ENCODE results near the gene LY6G6C.

LY6G6C gene

DNA sequence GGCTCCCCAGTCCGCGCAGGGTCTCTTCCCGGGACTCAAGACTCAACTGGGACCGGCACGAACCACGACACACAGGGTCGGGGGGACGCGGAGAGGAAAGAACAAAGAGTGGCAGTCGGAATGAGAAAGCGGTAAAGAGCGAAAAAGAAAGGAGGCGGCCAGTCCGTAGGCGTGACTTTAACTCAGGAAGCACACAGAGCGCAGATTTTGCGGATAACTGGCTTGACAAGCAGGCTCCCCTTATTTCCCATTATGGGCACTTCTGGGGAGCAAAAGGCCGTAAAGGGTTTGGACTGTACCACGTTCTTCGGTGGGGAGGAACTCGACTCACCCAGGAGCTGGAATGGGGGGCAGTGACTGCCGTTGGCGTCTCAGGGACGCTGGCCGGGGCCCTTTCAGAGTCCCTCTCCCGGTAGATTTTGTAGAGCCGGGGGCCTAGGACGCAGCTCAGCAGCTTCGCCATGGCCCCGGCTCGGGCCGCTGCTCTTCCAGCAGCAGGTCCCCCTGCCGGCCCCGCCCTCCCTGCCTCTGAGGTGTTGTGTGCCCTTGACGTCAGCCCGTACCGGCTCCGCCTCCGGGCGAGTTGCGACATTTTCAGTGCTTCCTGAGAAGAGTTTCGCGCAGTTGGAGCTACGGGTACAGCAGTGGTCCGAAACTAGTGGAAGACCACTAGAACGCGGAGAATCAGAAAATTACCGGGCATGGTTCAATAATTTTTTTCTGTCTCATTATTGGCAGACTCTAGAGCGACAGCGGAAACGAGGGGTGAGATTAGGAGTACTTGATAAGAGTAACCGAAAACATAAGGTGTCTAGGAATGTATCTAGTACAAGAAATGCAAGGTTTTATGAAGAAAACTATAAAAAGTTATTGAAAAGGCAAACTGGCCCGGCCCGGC, 18.5 kb downstream of the LY6G6C start, which contains the start of gene ABHD16A:
Gene ABHD16A (minus strand): TSS at position 506 of the 898 bp plus-strand sequence. CDS start 43 bp downstream, at position 463.
- TF ChIP-seq, protein P1, sequence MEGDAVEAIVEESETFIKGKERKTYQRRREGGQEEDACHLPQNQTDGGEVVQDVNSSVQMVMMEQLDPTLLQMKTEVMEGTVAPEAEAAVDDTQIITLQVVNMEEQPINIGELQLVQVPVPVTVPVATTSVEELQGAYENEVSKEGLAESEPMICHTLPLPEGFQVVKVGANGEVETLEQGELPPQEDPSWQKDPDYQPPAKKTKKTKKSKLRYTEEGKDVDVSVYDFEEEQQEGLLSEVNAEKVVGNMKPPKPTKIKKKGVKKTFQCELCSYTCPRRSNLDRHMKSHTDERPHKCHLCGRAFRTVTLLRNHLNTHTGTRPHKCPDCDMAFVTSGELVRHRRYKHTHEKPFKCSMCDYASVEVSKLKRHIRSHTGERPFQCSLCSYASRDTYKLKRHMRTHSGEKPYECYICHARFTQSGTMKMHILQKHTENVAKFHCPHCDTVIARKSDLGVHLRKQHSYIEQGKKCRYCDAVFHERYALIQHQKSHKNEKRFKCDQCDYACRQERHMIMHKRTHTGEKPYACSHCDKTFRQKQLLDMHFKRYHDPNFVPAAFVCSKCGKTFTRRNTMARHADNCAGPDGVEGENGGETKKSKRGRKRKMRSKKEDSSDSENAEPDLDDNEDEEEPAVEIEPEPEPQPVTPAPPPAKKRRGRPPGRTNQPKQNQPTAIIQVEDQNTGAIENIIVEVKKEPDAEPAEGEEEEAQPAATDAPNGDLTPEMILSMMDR (IDR thresholded peaks at IDR 0.05), result no peak
- H3K27ac ChIP-seq, result peak within 1 kb of the TSS; percentile 96 to 99
- peak; percentile 99 for DNase-seq (ENCODE audit: low spot score)
- peak within 1 kb of the TSS; percentile 95 for H3K4me3 ChIP-seq

DNA sequence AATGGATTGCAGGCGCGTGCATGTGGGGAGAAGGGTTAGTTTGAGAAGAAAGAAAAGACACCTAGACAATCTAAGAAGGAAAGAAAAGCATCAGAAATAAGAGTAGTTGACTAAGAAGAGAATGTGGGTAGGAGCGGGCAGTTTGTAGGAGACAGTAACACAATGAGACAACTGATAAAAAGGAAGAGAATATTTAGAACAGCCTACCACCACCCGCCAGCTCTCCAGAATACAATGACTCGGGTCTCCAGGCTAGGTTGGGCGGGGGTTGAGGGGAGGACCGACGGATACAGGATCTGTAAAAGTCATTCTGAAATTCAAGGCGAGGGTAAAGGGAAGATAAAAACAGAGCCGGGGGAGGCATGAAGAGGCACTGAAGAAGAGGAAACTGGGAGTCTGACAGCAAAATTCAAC, 19.1 kb downstream of the LY6G6C start:
- Histone ChIP-seq H3K27ac (peak overlapping the region; percentile 96 to 99), H3K4me3 (peak overlapping the region; percentile 95)
- DNase-seq (ENCODE audit: low spot score), result no peak
- TF ChIP-seq, protein P1 (IDR thresholded peaks at IDR 0.05), result no peak

DNA sequence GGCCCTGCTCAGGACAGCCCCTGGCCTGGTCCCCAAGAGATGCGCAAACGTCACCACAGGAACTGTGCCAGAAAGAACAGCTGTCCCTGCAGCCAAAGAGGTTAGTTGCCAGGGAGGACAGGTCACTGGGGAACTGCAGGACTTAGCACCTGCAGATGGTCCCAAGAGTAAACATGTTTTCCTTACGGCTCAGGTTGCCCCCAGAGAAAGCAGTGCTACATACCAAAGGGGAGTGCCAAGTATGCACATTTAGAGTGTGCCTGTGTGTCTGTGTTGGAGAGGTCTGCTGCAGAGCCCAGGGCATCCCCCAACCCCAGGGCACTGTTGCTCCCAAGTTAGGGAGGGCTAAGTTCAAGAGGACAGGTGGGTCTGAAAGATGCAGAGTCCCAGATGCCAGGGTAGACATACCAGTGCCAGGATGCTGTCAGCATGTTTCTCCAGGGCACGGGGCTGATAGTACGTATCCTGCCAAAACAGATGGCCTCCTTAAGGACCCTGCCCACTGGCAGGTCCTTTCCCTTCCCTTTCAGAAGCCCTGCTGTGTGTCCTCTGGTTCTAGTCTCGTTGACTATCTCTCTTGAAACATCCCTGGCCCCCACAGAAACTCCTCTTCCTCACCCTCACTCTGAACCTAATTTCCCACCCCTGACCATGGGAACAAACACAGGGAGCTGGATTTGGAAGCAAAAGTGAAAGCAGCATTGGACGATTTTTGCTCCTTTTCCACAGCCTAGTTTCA, 19.7 kb downstream of the LY6G6C start:
- no peak for DNase-seq (ENCODE audit: low spot score)
- peak overlapping the region; percentile 95 for H3K4me3 ChIP-seq
- TF ChIP-seq, protein P1 (IDR thresholded peaks at IDR 0.05), result no peak
- peak overlapping the region; percentile 24 to 96 for H3K27ac ChIP-seq

DNA sequence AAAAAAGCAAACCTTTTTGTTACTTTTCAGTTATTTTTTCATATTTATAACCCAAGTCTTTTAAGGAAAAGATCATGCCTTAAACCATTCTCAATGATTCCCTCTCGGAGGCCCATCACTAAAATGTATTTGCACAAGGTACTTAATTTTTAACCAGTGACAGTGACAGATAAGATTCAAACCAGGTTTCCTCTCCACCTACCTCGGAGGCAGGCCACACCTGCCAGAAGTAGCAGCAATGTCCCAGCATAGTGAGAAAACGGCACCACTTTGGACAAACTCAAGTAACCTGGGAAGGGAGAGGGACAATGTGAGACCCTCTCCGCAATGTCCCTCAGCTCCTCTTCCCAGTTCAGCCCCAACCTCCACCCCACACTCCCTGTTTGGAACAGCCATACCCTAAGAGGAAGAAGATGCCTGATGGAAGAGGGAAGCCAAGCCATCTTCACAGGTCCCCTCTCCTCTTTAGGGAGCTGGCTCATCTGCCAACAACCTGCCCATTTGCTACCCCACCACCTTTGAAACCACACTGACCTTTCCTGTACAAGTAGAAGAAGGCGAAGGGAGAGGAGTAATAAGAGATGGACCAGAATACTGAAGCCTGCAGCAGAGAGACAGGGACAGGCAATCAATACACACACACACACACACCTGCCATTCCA, 20.7 kb downstream of the LY6G6C start:
- no peak for DNase-seq (ENCODE audit: low spot score)
- Histone ChIP-seq H3K27ac (no peak overlapping the region), H3K4me3 (peak overlapping the region; percentile 95)
- TF ChIP-seq, protein P1 (IDR thresholded peaks at IDR 0.05), result no peak

DNA sequence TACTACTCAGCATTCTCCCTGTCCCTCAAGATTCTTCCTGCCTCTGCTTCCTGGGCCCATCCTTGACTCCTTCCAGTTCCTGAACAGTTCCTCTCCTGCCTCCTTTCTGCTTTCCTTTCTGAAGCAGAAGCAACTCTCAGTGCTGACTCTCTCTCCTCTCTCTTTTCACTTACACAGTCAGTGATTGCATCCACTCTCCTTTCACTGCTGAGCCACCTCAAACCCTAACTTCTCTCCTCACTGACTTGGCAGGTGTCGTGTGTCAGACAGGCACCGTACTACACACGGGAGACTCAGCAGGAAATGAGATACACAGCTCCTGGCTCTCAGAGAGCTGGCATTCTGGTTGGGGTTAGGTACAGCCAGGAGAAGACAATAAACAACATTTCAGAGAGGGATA, 24.0 kb downstream of the LY6G6C start:
- Histone ChIP-seq H3K4me3 (no peak overlapping the region), H3K27ac (no peak overlapping the region)
- TF ChIP-seq, protein P1 (IDR thresholded peaks at IDR 0.05), result no peak
- no peak for DNase-seq (ENCODE audit: low spot score)

DNA sequence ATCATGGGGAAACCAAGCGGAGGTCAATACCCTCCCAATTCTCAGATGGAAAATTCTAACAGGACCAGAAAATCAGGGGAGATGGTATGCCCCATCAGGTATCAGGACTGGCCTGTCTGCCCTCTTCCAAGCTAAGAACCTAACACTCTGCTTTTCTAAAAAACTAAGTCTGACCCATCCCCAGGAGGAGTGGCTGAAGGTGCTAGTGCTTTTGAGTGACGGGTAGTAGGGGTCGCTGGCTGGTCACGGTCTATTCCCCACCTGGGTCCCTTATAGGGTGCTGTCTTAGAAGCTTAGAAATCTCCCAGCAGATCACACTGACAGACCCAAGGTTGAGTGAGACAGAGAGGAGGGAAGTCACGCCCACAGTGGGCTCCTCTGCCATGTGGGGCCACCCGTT, 28.0 kb downstream of the LY6G6C start:
- no peak overlapping the region for H3K4me3 ChIP-seq
- TF ChIP-seq, protein P1 (IDR thresholded peaks at IDR 0.05), result no peak
- H3K27ac ChIP-seq, result no peak overlapping the region
- no peak for DNase-seq (ENCODE audit: low spot score)
